Stimulated activated CD8-positive, alpha-beta memory T cell treated with anti-CD3 and anti-CD28 coated beads, Interleukin-4, amount 100 ng/mL, for 24 hours (primary cell): ENCODE results near the gene AXDND1.
"Not testable (repeated sequence)": the region's sequence is repeated elsewhere in the genome, so short reads cannot be mapped to it uniquely, and the experiment has no call there.

Experiments
- DNase-seq: peaks from one replicate; pipeline ENCODE4 v3.0.0-alpha.2; 2020; ENCODE audit warnings: low read depth

Gene AXDND1

DNA sequence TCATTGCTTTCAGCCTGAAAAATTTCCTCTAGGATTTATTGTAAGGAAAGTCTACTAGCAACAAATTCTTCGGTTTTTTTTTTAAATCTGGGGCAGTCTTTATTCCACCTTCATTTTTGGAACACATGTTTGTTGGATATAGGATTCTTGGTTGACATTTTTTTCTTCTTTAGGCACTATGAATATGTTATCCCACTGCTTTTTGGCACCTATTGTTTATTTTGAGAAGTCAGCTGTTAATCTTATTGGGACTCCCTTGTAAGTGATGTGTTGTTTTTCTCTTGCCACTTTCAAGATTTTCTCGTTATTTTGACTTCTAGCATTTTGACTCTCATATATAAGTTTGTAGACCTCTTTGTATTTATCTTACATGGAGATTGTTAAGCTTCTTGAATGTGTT, 110.7 kb downstream of the AXDND1 start:
- no peak for DNase-seq

GRCh38 chr1:179478370-179478769, 112.6 kb downstream of the AXDND1 start:
- DNase-seq = no peak

DNA sequence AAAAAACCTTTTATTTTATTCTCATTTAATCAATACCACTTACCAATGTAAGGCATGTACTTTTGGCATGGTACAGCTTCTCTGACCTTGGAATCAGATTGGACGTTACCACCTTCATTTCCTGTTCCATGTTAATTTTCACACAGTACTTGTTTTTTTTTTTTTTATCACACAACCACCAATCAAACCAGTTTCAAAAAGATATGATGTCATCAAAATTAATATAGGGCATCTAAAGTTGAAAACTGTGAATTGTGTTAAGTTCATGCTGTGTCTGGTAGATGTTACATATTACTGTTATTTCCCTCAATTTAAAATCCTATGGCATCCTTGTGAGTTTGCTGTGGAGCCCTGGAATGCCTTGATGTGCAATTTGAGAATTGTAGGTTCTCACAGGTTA, 124.8 kb downstream of the AXDND1 start:
- no peak for DNase-seq

- no peak for DNase-seq
These were observed 127.6 kb downstream of the AXDND1 start for GRCh38 chr1:179493323-179493722.

DNA sequence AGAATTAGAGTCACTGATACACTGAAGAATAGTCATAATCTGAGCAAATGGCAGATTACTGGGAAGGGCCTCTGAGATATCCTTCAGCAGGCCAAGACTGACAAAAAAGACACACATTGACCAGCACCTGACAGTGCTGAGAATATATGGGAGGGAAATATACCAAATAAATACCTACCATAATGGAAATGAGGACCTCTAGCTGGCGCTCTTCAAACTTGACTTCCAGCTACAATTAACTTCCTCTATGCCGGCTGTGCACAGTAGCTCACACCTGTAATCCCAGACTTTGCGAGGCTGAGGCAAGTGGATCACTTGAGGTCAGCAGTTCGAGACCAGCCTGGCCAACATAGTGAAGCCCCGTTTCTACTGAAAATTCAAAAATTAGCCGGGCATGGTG, 140.4 kb downstream of the AXDND1 start:
- DNase-seq = no peak

GRCh38 chr1:179509384-179509783, 143.6 kb downstream of the AXDND1 start:
- DNase-seq = no peak

- DNase-seq = no peak
These were observed 144.3 kb downstream of the AXDND1 start for GRCh38 chr1:179510038-179510437.

DNA sequence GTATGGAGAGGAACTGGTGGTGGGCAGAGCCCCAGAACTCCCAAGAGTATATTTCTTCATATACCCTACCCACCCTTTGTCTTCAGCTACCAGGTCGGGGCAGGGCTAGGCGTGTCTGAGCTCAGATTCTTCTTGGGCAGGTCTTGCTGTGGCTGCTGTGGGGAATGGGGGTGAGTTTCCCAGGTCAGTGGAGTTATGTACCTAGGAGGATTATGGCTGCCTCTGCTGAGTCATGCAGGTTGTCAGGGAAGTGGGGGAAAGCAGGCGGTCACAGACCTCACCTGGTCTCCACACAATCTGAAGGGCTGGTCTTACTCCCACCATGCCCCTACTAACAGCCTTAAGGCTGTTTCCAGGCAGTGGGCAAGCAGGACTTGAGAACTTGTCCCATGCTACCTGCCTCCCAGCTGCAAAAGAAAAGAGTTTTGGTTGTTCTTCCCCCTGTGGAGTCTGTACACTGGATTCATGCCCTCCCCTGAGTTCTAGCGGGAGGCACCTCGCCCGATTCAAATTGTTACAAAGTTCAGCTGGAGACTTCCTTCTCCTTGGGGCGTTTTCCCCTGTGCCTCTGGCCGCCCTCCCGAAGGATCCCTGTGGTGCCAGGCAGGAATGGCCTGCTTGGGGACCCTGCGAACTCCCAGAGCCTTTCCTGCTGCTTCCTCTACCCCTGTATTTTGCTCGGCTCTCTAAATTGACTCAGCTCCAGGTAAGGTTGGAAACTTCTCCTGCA, 151.4 kb downstream of the AXDND1 start:
- no peak for DNase-seq

DNA sequence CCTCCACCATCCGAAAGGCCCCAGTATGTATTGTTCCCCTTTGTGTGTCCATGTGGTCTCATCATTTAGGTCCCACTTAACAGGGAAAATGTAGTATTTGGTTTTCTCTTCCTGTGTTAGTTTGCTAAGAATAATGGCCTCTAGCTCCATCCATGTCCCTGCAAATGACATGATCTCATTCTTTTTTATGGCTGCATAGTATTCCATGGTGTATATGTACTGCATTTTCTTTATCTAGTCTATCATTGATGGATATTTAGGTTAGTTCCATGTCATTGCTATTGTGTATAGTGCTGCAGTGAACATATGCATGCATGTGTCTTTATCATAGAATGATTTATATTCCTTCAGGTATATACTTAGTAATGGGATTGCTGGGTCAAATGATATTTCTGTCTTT, 152.8 kb downstream of the AXDND1 start:
- not testable (repeated sequence) for DNase-seq

GRCh38 chr1:179529482-179530195, 163.9 kb downstream of the AXDND1 start:
- no peak for DNase-seq

GRCh38 chr1:179530352-179530751, 164.6 kb downstream of the AXDND1 start:
- no peak for DNase-seq

DNA sequence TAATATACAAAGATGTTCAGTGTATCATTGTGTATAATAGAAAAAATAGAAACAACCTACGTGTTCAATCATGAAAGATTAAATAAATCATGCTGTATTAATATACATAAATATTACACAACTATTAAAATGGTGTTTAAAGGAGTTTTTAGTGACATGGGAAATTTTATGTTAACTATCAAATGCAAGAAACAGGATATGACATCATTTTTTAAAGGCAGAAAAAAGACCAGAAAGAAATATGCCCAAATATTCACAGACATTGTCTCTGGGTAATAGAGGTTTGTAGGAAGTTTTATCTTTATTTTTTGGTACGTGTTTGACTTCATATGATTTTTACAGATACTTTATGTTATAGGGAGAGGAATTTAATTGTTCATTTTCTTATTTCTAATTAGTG, 176.0 kb downstream of the AXDND1 start:
- DNase-seq = no peak

GRCh38 chr1:179545321-179545720, 179.6 kb downstream of the AXDND1 start:
- DNase-seq = no peak

- no peak for DNase-seq
These were observed 181.3 kb downstream of the AXDND1 start for GRCh38 chr1:179547021-179547535.

DNA sequence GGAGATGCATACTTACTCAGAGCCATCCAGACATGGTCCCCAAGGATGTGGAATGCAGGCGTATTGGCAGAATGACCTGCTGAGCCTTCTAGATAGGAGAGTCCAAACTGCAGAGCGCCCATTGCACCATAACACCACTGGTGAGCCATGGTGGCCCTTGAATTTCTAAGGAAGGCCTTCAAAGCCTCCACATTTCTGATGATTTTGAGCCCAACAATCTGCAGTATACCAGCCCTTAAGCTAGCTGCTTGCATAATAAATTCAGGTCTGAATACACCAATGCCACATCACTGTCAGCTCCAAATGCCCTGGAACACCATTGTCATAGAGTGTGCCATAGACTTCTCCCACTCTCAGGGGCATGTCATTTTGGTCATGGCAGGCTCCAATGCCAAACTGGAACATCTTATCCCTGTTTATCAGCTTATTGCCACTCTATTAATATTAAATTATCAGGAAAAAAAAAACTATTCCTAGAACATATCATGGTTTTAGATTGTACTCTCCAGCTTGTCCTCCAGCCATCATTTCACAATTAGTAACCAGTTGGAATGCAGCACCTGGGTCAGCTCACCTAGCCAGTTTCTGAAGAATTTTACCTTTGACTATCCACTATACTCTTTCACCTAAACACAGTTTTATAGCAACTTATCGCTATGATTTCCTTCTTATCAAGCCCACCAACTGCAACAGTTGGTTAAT, 183.0 kb downstream of the AXDND1 start:
- no peak for DNase-seq

DNA sequence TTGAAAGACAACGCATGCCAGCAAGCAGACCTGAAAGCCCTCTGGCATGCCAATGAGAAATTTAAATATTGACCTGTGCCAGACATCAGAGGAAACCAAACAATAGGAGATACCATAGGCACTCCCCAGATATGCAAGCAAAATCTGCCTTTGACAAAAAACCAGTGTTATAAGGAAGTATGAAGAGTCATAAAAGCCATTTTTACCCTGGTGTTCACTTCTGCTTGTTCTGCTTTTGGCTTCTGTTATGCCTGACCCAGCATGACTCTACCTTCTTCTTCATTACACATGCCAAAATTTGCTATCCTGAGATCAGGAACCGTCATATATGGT, 183.6 kb downstream of the AXDND1 start:
- DNase-seq = no peak

GRCh38 chr1:179550746-179551682, 185.2 kb downstream of the AXDND1 start:
- no peak for DNase-seq

DNA sequence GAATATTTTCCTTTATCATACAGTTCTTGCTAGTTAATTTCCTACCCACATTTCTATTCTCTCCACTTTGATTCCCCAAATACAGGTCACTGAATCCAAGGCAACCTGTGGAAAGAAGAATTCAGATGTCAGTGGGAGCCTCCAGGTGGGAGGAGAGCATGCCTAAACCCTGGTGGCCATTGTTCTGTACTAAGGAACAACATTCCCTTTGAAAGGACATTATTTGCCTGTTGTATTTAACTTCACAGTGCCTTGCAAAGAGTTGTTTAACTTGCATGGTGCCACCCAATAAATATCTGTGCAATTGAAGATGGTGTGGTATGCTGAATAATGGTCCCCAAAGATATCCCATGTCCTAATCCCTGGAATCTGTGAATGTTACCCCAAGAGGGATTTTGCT, 188.7 kb downstream of the AXDND1 start:
- no peak for DNase-seq

DNA sequence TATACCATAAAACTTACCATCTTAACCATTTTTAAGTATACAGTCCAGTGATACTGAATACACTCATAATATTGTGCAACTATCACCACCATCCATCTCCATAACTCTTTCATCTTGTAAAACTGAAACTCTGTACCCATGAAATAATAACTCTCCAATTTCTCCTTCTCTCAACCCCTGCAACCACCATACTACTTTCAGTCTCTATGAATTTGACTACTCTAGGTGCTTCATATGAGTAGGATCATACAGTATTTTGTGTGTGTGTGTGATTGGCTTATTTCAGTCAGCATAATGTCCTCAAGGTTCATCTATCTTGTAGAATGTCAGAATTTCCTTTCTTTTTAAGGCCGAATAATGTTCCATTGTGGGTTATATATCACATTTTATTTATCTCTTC, 192.3 kb downstream of the AXDND1 start:
- DNase-seq = no peak

GRCh38 chr1:179575497-179576314, 209.9 kb downstream of the AXDND1 start, which contains the start of gene NPHS2:
NPHS2 (minus strand) TSS chr1:179575948; CDS start chr1:179575864, 84 bp downstream.
- DNase-seq = no peak

DNA sequence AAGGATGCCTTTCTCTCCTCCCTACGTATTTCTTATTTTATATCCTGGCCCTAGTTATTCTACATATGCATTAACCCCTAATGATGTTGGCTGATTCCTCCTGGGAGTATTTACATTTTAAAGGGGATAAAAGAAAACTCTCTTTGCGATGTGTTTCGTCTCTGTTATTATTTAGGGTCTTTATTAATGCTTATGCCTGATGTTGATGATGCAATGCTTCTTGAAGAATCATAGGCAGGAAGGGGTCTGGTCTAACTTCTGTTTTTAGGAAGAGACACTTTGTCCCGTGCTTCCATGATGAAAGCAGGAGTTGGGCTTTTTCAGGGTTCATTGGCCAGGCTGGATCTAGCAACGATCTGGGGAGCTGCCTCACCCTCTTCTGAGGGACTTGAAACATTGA, 210.7 kb downstream of the AXDND1 start:
- DNase-seq = no peak
